NT2/D1 (cell line): ENCODE measurements around the gene TMEM163.

Source experiments
- SUZ12 ChIP-seq: IDR thresholded peaks from 2 replicates; pipeline ENCODE4 v1.6.1; 2011; ENCODE audit not compliant: insufficient read length, insufficient read depth; ENCODE audit errors: extremely low read depth
- ZNF274 ChIP-seq: IDR thresholded peaks from 2 replicates; pipeline ENCODE4 v1.6.1; 2011; ENCODE audit warnings: mild to moderate bottlenecking, low read depth, low read length

DNA sequence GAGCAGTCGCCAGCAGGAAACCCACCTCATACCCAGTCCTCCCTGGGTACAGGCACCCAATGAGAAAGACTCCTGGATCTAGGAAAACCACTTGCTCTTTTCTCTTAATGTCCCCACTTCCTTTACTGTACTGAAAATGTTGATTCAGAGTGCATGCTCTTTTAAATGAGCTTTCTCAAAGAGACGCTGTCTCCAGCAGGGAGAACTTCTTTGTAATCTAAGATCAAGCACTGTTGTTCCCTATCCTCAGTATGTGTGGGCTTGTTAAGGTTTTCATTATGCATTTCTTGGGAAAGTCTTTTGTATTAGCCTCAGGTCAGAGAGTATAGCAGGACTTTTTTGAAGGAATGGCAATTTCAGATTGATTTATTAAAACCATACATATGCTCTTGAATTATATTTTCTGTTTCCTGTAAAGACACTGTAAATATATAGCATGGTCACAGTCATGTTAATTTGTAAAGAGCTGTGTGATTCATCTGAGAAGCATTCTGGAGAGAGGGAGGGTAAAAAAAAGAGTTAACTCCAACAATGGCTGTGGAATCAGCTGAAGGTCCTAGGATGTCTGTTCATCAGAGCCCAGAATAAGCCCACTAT is 286.9 kb downstream of the TMEM163 start:
- TF ChIP-seq SUZ12 (no peak), ZNF274 (no peak)
